Endothelial cell of umbilical vein (primary cell): ENCODE measurements around the gene HS6ST2. TPM values are rescaled to one million over a fixed set of nuclear protein-coding genes. Genes with fewer than 3 reads are reported as not detected.

Experiments used
- BruUV-seq: library from RNA; stranded (reverse); fragments of 400-500 nt; replicated peaks from 2 replicates; lab custom pipeline; 2021; lab: Mats Ljungman, UMichigan
- CTCF ChIA-PET: fragments of 300-600, 350-600 bp; sonication (Branson Sonifier 250); formaldehyde crosslinking; loops from one replicate; lab custom pipeline; 2021; ENCODE audit warnings: antibody characterized with exemption, inconsistent platforms; lab: Charles Lee
- POLR2A ChIA-PET: fragments of 300-600, 350-600 bp; sonication (Branson Sonifier 250); formaldehyde crosslinking; loops from one replicate; lab custom pipeline; 2021; ENCODE audit warnings: antibody characterized with exemption, inconsistent platforms; lab: Charles Lee
- DNase-seq: peaks from one replicate; pipeline ENCODE4 v3.0.0-alpha.2; 2011; ENCODE audit warnings: low read depth, low spot score
- FAIRE-seq: peaks from 2 replicates; lab custom pipeline; 2011; peaks lifted over from hg19 to GRCh38; lab: Jason Lieb, UNC
- H2AFZ ChIP-seq: 2 replicates; pipeline ENCODE4 v1.6.0; 2012; ENCODE audit warnings: low read depth, low read length, control low read depth, inconsistent platforms
- H3K27ac ChIP-seq: 2 replicates; pipeline ENCODE4 v1.5.1; 2011; ENCODE audit warnings: low read depth, mild to moderate bottlenecking, control low read depth, low read length, moderate library complexity; ENCODE audit not compliant: insufficient read depth
- H3K27me3 ChIP-seq, 2 experiments: 2 replicates each; pipeline versions ENCODE4 v1.6.0 to v1.6.1; 2011; ENCODE audit warnings: low read length in 2 of 2, mixed read lengths in 1 of 2; ENCODE audit not compliant: control insufficient read depth in 2 of 2, insufficient read depth in 2 of 2
- H3K36me3 ChIP-seq, 2 experiments: 2 replicates in 1 of 2; 3 replicates in 1 of 2; pipeline ENCODE4 v1.5.1; 2011; ENCODE audit warnings: low read length in 2 of 2, mild to moderate bottlenecking in 1 of 2, moderate library complexity in 1 of 2; ENCODE audit not compliant: control insufficient read depth in 2 of 2, insufficient read depth in 2 of 2; ENCODE audit errors: extremely low read depth in 1 of 2
- H3K4me1 ChIP-seq: 3 replicates; pipeline ENCODE4 v1.5.1; 2011; ENCODE audit warnings: mild to moderate bottlenecking, low read length; ENCODE audit not compliant: control insufficient read depth, insufficient read depth; ENCODE audit errors: extremely low read depth
- H3K4me2 ChIP-seq: 2 replicates; pipeline ENCODE4 v1.6.1; 2011; ENCODE audit warnings: low read length, control low read depth, mixed read lengths; ENCODE audit not compliant: insufficient read depth
- H3K4me3 ChIP-seq, 3 experiments: fragments of 200-600 bp in 1 of 3; sonication (generic), shearing (Covaris generic) in 1 of 3; replicated peaks in 1 of 3; 2 replicates each; pipeline ENCODE4 v1.5.1; 2011 to 2016; ENCODE audit warnings: control low read depth in 3 of 3, low read length in 3 of 3, mild to moderate bottlenecking in 2 of 3, inconsistent platforms in 1 of 3, low read depth in 1 of 3, moderate library complexity in 1 of 3; ENCODE audit not compliant: insufficient read depth in 1 of 3
- H3K79me2 ChIP-seq: 2 replicates; pipeline ENCODE4 v1.6.0; 2012; ENCODE audit warnings: low read length, inconsistent platforms; ENCODE audit not compliant: control insufficient read depth, insufficient read depth
- H3K9ac ChIP-seq: replicated peaks from 2 replicates; pipeline ENCODE3; 2011; ENCODE audit warnings: low read length, control low read depth; ENCODE audit not compliant: insufficient read depth; ENCODE audit errors: extremely low read depth
- H3K9me1 ChIP-seq: replicated peaks from 3 replicates; pipeline ENCODE4 v1.6.0; 2011; ENCODE audit warnings: mild to moderate bottlenecking, low read length; ENCODE audit not compliant: control insufficient read depth, insufficient read depth; ENCODE audit errors: extremely low read depth
- H3K9me3 ChIP-seq: replicated peaks from 2 replicates; pipeline ENCODE4 v1.5.1; 2012; ENCODE audit warnings: low read length, inconsistent platforms; ENCODE audit not compliant: control insufficient read depth, insufficient read depth
- H4K20me1 ChIP-seq: replicated peaks from 2 replicates; pipeline ENCODE3; 2011; ENCODE audit warnings: mild to moderate bottlenecking, low read length; ENCODE audit not compliant: control insufficient read depth, insufficient read depth; ENCODE audit errors: extremely low read depth
- EZH2 ChIP-seq: IDR thresholded peaks from 2 replicates; pipeline ENCODE4 v1.6.1; 2012; ENCODE audit warnings: borderline replicate concordance, low read depth, mild to moderate bottlenecking, moderate library complexity, low read length, inconsistent platforms; ENCODE audit not compliant: severe bottlenecking
- FOS ChIP-seq: IDR thresholded peaks from 2 replicates; pipeline ENCODE4 v1.6.1; 2011; ENCODE audit warnings: mild to moderate bottlenecking, low read length, moderate library complexity, borderline replicate concordance; ENCODE audit not compliant: insufficient read depth
- GATA2 ChIP-seq: IDR thresholded peaks from 2 replicates; pipeline ENCODE4 v1.7.0; 2011; ENCODE audit warnings: low read depth, mild to moderate bottlenecking, moderate library complexity, mixed read lengths, low read length; ENCODE audit not compliant: insufficient read length, insufficient read depth
- JUN ChIP-seq: IDR thresholded peaks from 2 replicates; pipeline ENCODE4 v1.6.1; 2011; ENCODE audit warnings: borderline replicate concordance, low read depth; ENCODE audit not compliant: insufficient read length, insufficient read depth
- MYC ChIP-seq: IDR thresholded peaks from one replicate; pipeline ENCODE4 v1.6.1; 2011; ENCODE audit warnings: mild to moderate bottlenecking, low read depth, low read length
- POLR2A ChIP-seq: IDR thresholded peaks from 2 replicates; pipeline ENCODE4 v1.6.1; 2012; ENCODE audit warnings: low read depth, mild to moderate bottlenecking, control low read depth, low read length
- POLR2AphosphoS5 ChIP-seq: IDR thresholded peaks from 2 replicates; pipeline ENCODE4 v1.6.1; 2012; ENCODE audit warnings: low read depth, mild to moderate bottlenecking, control low read depth, low read length, moderate library complexity; ENCODE audit not compliant: insufficient read depth
- dilution Hi-C: fragments of 300-500 bp; cut with MboI; formaldehyde crosslinking; loops from one replicate; pipeline ENCODE4 v1.15.0; 2019; ENCODE audit warnings: low sequenced_read_pairs; ENCODE audit not compliant: extremely low pct_ligation_motif_present
- intact Hi-C: fragments of 100-400 bp; cut with micrococcal nuclease; formaldehyde crosslinking; loops from one replicate; pipeline ENCODE4 v1.10.0; 2022
- polyA plus RNA-seq, 4 experiments: library from polyadenylated mRNA; depleted of rRNA in 3 of 4; stranded (reverse) in 3 of 4; unstranded in 1 of 4; fragments of >200 nt; gene quantifications; 2 replicates each; pipeline versions ENCODE4 v1.2.1 to v1.2.3, GENCODE V29; 2011 to 2012; ENCODE audit warnings: missing spikeins in 1 of 4
- total RNA-seq: library from RNA; stranded (reverse); gene quantifications from 2 replicates; pipeline ENCODE4 v1.2.3, GENCODE V29; 2021
- TF ChIP-seq, protein P1 (sequence below): IDR thresholded peaks from 2 replicates; pipeline ENCODE4 v1.6.1; 2011; ENCODE audit not compliant: insufficient read depth, insufficient read length
- TF ChIP-seq, protein P2 (sequence below), 2 donors: IDR thresholded peaks; 1 replicate in 1 of 2; 2 replicates in 1 of 2; pipeline ENCODE4 v1.5.1; 2011; ENCODE audit warnings: low read length in 2 of 2, mild to moderate bottlenecking in 2 of 2, moderate library complexity in 2 of 2, control low read depth in 1 of 2, inconsistent platforms in 1 of 2, low read depth in 1 of 2; ENCODE audit not compliant: insufficient read depth in 1 of 2; ENCODE audit errors: extremely low read depth in 1 of 2

HS6ST2 gene
- total and polyA plus RNA-seq, 2 donors (not counting 3 experiments of a cell fraction or from before 2014, with no cell fraction given): 0.49 to 0.84 TPM

DNA sequence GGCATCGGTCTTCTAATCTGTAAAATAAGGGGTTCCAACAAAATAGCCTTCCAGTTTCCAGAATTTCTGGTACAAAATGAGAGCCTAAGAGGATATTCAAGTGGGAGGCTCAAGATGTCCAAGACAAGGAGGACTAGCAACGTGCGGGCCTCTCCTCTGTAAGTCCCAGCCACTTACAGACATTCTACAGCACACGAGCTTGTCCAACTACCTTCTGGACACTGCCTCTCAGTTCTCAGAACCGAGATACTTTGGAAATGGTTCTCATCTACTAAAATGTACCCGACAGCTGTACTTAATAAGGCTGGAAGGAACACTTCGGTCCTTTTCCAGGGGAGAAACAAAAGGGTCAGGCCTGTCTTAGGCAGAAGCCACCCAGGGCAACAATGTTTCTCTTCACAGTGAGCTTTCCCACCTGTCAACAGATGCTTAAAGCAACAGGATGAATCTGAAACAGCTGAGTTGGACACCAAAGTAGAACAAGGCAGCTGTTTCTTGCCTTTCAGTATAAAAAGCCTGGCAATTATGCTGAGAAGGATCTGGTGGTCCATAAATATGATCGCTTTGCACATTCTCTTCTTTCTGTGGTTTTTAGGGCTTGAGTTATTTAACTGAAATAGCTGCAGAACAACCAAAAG, 127.0 kb downstream of the HS6ST2 start:
- TF ChIP-seq JUN (no peak), FOS (no peak), GATA2 (no peak), POLR2A (no peak), POLR2AphosphoS5 (no peak), MYC (no peak), EZH2 (no peak)
- TF ChIP-seq, protein P1, sequence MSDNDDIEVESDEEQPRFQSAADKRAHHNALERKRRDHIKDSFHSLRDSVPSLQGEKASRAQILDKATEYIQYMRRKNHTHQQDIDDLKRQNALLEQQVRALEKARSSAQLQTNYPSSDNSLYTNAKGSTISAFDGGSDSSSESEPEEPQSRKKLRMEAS: no peak
- TF ChIP-seq, protein P2, sequence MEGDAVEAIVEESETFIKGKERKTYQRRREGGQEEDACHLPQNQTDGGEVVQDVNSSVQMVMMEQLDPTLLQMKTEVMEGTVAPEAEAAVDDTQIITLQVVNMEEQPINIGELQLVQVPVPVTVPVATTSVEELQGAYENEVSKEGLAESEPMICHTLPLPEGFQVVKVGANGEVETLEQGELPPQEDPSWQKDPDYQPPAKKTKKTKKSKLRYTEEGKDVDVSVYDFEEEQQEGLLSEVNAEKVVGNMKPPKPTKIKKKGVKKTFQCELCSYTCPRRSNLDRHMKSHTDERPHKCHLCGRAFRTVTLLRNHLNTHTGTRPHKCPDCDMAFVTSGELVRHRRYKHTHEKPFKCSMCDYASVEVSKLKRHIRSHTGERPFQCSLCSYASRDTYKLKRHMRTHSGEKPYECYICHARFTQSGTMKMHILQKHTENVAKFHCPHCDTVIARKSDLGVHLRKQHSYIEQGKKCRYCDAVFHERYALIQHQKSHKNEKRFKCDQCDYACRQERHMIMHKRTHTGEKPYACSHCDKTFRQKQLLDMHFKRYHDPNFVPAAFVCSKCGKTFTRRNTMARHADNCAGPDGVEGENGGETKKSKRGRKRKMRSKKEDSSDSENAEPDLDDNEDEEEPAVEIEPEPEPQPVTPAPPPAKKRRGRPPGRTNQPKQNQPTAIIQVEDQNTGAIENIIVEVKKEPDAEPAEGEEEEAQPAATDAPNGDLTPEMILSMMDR (IDR thresholded peaks at IDR 0.05; ENCODE audit: extremely low read depth in 1 of 2, insufficient read depth in 1 of 2, low read depth in 1 of 2, low read length in 2 of 2): no peak
- no peaks in the 10 kb centered on the region for H3K9me1 ChIP-seq
- H3K27me3 ChIP-seq: no peaks in the 10 kb centered on the region
- no peaks in the 10 kb centered on the region for H4K20me1 ChIP-seq
- peaks cover 9% of the 10 kb centered on the region for H3K4me1 ChIP-seq
- DNase-seq: no peak
- no peak overlapping the region for H3K4me2 ChIP-seq
- no peaks in the 10 kb centered on the region for H3K36me3 ChIP-seq
- POLR2A ChIA-PET: no interaction called here
- dilution Hi-C loops (no loop called here), intact Hi-C loops (loop anchor here (10.0 kb wide), 1 partner anchor 347 kb away; the partner anchor contains the start of gene MBNL3)
- H3K4me3 ChIP-seq: no peak overlapping the region
- no peaks in the 10 kb centered on the region for H3K79me2 ChIP-seq
- BruUV-seq: no TSS peak
- H3K9ac ChIP-seq: no peak overlapping the region
- H3K27ac ChIP-seq: no peak overlapping the region
- no peaks in the 10 kb centered on the region for H3K9me3 ChIP-seq
- CTCF ChIA-PET: no interaction called here
- FAIRE-seq: no peak
- no peak overlapping the region for H2AFZ ChIP-seq
